GM18526 (cell line): ENCODE results near the gene LDHD.

Experiments used
- POLR2A ChIP-seq: IDR thresholded peaks from 3 replicates; pipeline ENCODE4 v1.6.1; 2011; ENCODE audit not compliant: insufficient read length; ENCODE audit errors: extremely low read depth

LDHD gene

DNA sequence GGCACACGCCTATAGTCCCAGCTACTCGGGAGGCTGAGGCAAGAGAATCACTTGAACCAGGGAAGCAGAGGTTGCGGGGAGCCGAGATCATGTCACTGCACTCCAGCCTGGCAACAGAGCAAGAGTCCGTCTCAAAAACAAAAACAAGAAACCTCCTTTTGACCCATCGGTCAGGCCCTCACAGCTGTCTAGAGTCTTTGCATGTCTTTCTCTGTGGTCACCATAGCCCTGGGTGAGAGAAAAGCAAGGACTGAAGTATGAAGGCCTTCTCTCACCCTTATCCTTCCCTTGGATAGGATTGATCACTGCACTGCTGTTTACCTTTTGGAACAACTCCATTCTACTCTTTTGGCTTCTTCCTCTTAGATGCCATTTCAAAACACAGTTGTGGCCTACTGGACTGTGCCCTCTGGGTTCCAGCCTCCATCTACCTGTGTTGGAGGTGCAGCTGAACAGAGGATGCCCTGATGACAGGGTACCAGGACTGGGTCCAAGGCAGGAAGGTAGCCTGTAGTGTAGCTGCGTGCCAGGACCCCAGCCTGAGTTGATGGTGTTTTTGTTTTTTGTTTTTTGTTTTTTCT lies 37.1 kb downstream of the LDHD start:
- no peak for TF ChIP-seq POLR2A

DNA sequence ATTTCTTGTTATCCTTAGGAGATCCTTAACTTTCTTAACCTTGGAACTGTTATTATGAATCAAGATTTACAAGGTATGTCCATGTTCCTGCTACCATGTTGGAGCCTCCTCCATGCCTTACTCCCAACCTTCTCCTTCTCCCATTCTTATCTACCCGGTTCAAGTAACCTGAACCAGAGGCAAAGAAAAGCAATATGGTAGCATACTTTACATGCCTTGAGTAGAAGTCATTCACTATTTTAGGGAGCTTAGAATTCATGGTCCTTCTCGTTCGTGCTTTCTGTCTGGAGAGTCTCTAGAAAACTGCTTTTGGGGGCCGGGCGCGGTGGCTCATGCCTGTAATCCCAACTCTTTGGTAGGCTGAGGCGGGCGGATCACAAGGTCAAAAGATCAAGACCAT lies 37.7 kb downstream of the LDHD start:
- no peak for TF ChIP-seq POLR2A

DNA sequence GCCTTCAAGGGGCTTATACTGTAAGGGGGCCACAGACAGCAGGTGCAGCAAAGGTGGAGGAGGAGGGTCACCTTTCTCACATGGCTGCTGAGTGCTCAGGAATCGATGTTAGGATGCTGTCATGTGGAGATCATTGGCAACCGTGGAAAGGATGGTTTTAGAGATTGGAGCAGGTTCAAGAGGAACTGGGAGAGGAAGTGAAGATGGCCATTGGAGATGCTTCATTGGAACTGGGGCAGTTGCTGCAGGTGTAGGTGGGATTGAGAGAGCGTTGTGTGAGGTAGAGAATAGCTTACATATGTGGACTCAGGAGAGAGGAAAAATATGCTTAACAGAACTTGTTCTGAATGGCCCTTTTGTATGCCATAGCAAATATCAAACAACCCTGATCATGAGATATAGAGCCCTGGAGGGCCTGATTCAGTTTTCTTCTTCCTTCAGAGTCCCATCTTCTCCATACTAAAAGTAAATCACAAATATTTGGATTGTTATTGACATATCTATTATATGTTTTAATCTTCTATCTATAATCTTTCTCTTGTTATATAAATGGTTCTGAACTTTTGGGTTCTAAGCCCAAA lies 40.8 kb downstream of the LDHD start:
- TF ChIP-seq POLR2A, result no peak

- no peak for TF ChIP-seq POLR2A
These were observed 41.5 kb downstream of the LDHD start for GRCh38 chr16:75074920-75075687.

DNA sequence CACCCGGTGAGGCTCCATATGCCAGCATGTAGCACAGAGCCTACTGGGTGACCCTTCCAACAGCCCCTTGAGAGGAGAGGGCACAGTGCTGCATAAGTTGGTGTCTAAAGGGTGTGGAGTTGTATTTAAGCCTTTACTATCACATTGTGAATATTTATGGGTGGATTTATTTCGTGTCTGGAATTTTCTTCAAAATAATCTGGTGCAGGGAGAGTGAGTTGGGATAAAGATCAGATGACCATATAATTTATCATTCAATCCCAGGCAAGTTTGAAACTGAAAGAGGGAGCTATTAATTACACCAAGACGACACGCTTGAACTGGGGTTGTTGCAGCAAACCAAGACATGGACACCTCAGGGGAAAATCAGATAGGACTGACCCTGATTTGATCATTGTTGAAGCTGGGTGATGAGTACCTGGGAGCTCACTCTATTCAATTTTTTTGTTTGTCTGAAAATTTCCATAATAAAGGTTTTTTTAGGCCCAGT lies 42.2 kb downstream of the LDHD start:
- no peak for TF ChIP-seq POLR2A

DNA sequence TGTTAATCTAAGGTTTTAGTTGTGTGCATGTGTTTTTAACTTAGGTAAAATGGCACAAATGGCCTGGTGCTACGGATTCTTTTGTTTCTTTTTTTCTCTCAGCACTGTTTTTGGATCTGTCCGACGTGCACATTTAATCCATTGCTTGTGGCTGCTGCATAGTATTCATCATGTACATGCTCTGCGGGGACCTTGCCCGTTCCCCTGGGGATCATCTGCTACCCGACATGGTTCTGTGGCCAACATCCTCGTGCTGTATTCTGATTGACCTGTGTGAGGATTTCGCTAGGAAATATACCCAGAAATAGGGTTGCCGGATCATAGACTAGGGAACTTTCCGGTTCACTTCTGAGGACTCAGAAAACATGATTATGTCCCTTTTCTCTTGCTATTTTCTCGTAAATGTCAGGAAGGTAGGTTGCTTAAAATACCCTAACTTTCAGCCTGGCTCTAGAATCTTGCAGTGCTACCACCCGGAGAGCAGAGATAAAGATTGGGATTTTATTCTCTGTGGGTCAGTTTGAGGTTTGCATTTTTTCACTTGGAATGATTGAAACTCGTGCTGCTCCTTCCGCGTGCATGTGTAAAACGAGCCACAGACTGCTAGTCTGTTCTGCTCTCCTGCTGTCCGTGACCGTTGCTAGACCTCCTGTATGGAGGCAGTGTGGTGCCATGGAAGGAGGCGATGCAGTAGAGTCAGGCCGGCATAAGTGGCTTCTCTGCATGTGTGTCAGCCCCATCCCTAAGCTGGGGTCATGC lies 42.9 kb downstream of the LDHD start:
- TF ChIP-seq POLR2A, result no peak

DNA sequence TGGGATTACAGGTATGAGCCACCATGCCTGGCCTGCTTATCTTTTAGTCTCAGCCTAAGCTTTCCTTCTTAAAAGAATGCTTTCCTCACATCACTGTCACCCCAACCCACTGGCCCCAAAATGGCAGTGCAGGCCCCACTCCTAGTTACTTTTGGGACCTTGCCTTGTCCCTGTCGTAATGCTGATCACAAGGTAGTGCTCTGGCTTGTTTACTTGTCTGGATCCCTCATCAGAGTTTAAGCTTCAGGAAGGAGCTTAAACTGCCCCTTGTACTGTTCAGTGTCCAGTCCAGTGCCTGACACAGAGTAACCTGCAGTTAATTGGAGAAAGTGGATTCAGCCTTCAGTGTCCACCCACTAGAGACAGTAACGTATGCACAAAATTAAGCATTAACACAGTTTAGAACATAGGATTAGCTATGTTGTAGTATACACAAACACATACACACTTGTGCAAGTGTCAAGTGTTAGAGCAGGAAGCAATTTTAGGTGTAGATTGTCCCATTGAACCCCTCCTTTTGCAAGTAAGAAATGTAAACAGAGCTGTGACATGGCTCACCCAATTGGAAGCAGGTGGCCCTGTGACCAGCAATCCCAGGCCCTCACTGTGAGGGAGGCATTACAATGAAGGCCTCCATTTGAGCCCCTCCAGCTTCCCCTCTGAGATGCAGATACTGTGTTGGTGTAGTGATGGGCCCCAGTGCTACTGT lies 44.2 kb downstream of the LDHD start:
- TF ChIP-seq POLR2A, result no peak

DNA sequence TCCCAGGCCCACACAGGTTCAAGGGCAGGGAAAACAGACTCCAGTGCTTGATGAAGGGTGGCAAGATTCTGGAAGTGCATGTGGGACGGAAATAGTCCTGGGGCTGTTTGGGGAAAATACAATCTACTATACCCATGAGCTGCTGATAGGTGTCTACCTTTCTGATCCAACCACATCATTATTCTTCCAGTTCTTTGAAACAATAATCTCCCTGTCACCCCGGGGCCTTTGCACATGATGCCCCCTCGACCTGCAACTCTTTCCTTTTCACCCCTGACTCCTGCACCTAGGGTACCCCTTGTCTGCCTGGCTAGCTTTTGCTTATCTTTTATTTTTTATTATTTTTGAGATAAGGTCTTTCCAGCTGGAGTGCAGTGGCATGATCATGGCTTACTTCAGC lies 45.0 kb downstream of the LDHD start:
- TF ChIP-seq POLR2A, result no peak

DNA sequence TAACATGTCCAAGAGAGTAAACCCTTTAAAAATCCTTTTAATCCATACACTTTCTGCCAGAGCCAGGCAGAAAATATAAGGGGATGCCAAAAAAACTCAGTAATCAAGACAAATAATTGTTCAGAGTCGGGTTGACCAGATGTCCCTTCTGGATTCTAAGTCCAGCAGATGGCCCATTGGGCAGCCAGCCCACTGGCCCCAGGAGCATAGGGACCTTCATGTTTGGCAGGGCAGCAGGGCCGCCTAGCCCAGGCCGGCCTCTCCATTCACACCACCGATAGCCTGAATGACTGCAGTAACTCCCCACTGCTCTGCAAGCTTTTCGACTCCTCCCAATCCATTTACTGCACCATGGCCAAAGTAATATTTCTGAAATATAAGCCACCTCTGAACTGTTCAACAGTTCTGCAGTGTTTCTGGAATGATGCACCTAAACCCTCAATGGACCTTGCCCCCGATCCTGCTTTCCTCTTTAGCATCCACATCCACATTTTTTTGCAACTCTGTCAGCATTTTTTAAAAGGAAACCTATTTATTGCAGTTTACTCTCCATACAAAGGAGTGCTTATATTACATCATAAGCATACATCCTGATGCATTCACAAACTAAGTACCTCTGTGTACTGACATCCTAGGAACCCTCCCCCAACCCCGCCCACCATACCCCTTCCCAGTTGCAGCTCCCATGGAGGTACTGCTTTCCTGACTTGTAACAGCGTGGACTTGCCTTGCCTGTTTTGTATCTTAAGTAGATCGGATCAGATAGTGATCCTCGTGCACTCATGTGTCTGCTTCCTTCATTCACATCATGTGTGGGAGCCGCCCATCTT lies 46.4 kb downstream of the LDHD start:
- no peak for TF ChIP-seq POLR2A

DNA sequence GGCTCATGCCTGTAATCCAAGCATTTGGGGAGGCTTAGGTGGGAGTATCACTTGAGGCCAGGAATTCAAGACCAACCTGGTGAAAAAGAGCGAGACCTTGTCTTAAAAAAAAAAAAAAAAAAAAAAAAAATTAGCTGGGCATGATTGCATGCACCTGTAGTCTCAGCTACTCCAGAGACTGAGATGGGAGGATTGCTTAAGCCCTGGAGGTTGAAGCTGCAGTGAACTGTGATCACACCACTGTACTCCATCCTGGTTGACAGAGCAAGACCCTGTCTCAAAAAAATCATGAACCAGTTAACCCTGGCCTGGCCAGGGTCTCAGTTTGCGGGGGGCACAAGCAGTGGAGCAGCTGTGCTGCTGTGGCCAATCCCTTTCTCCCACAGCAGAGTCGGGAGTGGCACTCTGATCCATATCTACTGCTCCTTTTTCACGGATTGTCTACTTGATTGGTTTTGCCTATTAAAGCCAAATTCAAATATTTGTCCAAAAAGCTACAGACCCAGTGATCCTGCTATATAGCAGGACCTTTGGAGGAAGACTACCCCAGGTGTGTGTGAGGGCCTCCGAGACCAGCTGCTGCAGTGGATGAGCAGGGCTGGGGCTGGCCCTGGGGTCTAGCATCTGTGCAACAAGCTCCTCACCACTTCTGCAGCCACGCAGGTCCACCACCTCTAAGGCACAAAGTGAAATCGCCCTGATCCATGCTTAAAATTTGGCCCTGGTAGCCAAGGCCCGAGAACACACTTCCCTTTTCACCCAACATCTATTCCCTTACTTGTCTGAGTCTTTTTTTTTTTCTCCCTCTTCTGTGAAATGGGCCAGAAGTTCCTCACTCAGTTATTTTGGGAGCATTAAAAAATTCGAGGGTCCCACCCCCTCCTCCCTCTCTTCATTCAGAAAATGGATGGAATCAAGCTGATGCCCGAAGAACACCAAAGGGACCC lies 48.2 kb downstream of the LDHD start:
- TF ChIP-seq POLR2A, result no peak

DNA sequence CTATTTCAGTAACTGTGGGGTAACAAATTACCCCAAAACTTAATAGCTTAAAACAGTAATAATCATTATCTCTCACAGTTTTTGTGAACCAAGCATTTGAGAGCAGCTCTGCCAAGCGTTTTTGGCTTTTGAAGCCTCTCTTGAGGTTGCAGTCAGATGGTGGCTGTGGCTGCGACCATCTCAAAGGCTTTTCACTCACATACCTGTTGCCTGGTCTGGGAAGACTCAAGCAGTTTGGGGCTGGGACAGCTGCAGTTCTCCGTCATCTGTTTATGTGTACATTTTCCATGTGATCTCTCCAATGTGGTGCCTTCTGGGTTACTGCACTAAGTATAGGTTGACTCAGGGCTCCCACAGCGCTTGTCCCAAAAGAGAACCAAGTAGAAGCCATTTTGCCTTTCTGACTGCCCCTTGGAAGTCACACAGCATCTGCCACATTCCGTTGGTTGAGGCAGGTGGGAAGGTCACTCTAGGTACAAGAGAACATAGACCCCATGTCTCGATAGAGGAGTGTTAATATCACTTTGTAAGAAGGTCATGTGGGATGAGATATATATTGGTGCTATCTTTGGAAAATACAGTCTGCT lies 49.6 kb downstream of the LDHD start:
- no peak for TF ChIP-seq POLR2A

DNA sequence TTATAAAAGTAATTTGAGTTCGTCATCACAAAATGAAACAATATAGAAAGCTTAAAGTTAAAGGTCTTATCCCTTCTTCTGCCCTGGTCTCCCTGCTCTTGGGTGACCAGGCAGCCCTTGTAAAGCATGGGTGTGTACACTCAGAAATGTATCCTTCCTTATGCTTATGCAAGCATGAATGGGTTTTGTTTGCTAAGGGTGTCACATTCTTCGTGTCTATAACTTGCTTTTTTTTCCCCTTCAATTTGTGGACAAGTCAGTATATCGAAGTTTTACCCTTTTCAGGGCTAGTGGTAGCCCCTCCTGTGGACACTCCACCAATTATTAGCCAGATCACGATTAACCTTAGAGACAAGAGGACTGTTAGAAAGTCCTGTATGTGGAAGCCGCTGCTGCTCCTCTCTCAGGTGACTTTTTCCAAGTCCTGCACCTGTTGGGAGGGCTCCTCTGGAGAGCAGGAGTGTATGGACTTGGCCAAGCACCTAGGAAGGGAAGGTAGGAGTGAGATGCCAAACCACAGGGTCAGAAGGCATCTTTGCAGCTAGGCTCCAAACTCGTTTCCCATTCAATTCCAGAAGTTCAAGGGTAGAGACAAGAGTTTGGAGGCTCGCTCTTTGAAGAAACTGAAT lies 50.9 kb downstream of the LDHD start:
- TF ChIP-seq POLR2A, result no peak
